Activated T-cell treated with anti-CD3 and anti-CD28 coated beads, Interleukin-2, amount 50 U/mL, for 24 hours (primary cell): Measurements from ENCODE around the gene ADAMTS2.

Source experiments
- DNase-seq: peaks from one replicate; pipeline ENCODE4 v3.0.0-alpha.2; 2020
- H3K27ac Mint-ChIP-seq: 2 replicates; pipeline ENCODE4 v1.8.0; 2020; ENCODE audit warnings: mild to moderate bottlenecking, mixed read lengths
- H3K27me3 Mint-ChIP-seq: 2 replicates; pipeline ENCODE4 v1.8.0; 2020; ENCODE audit warnings: mixed read lengths
- H3K36me3 Mint-ChIP-seq: 2 replicates; pipeline ENCODE4 v1.8.0; 2020; ENCODE audit warnings: low read depth, mixed read lengths
- H3K4me1 Mint-ChIP-seq: 2 replicates; pipeline ENCODE4 v1.8.0; 2020; ENCODE audit warnings: low read depth, mixed read lengths
- H3K4me3 Mint-ChIP-seq: 2 replicates; pipeline ENCODE4 v1.8.0; 2020; ENCODE audit warnings: mild to moderate bottlenecking, moderate library complexity, mixed read lengths
- H3K9me3 Mint-ChIP-seq: 2 replicates; pipeline ENCODE4 v1.8.0; 2020; ENCODE audit warnings: mixed read lengths

ADAMTS2 gene

GRCh38 chr5:179317411-179318220, 27.6 kb downstream of the ADAMTS2 start:
- no peaks in the 10 kb centered on the region for H3K36me3 Mint-ChIP-seq
- H3K27me3 Mint-ChIP-seq = peaks cover 2% of the 10 kb centered on the region
- H3K27ac Mint-ChIP-seq = no peak overlapping the region
- H3K9me3 Mint-ChIP-seq = no peaks in the 10 kb centered on the region
- no peaks in the 10 kb centered on the region for H3K4me1 Mint-ChIP-seq
- no peak for DNase-seq
- no peak overlapping the region for H3K4me3 Mint-ChIP-seq

DNA sequence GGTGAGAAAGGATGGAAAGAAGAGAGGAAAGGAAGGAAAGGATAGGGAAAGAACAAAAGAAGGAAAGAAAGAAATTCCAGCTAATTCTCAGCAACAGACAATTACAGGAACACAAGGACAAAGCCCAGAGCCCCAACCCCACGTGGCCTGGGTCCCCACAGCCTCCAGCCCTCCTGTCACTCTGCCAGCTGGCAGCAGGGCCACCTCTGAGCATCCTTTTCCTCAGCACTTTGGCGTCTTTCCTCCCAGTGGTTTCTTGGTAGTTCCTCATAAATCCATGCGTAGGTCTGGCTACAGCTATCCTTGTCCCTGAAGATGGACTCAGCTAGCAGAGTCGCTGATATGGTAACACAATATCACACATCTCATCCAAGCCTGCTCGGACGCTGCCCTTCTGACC, 28.3 kb downstream of the ADAMTS2 start:
- Mint-ChIP-seq H3K27me3 (peaks cover 2% of the 10 kb centered on the region), H3K4me1 (no peaks in the 10 kb centered on the region), H3K4me3 (no peak overlapping the region), H3K36me3 (no peaks in the 10 kb centered on the region), H3K9me3 (no peaks in the 10 kb centered on the region), H3K27ac (no peak overlapping the region)
- no peak for DNase-seq

DNA sequence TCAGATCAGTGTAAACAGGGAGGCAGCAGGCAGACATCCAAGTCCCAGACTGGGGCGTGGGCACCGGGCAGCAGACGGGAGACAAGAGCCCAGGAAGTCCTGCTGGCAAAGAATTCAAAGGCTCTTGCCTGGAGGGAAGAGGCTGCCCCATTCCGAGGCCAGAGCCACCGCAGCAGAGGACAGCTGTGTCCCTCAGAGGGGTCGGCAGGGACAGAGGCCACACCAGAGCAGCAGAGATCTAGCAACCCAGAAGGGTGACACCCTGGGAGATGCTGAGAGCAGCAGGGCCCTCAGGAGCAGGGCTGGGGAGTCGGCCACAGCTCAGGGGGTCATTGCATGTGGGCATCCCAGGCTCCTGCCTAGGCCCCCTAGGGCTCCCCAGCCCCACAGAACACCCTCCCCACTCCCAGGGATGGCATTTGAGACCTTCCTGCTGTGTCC, 29.1 kb downstream of the ADAMTS2 start:
- Mint-ChIP-seq H3K36me3 (no peaks in the 10 kb centered on the region), H3K27ac (no peak overlapping the region), H3K4me1 (no peaks in the 10 kb centered on the region), H3K27me3 (peaks cover 2% of the 10 kb centered on the region), H3K4me3 (no peak overlapping the region), H3K9me3 (no peaks in the 10 kb centered on the region)
- no peak for DNase-seq

DNA sequence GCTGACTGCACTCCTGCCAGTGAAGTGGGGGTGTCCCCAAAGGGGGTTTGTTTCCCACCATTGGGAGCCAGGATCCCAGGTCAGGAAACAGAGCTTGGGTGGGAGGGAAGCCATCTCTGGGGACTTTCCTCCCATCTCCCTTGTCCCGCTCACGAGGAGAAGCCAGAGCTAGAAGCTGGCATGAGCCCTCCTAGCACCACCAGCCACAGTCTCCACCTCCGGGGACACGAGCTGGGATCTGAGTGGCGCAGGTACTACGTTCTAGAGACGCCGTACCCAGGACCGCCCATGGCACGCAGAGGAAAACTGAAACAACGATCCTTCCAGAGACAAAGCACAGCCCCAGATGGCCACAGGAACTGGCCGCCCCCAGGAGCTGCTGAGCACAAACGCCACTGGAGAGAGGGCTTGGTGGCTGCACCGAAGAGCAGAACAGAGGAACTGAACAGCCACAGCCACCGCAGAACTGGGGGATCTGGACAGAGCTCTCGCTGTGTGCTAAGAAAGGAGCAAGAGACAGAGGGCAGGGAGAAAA, 29.8 kb downstream of the ADAMTS2 start:
- H3K9me3 Mint-ChIP-seq = no peaks in the 10 kb centered on the region
- no peak overlapping the region for H3K27ac Mint-ChIP-seq
- no peak for DNase-seq
- peaks cover 2% of the 10 kb centered on the region for H3K27me3 Mint-ChIP-seq
- H3K36me3 Mint-ChIP-seq = no peaks in the 10 kb centered on the region
- H3K4me3 Mint-ChIP-seq = no peak overlapping the region
- H3K4me1 Mint-ChIP-seq = no peaks in the 10 kb centered on the region

DNA sequence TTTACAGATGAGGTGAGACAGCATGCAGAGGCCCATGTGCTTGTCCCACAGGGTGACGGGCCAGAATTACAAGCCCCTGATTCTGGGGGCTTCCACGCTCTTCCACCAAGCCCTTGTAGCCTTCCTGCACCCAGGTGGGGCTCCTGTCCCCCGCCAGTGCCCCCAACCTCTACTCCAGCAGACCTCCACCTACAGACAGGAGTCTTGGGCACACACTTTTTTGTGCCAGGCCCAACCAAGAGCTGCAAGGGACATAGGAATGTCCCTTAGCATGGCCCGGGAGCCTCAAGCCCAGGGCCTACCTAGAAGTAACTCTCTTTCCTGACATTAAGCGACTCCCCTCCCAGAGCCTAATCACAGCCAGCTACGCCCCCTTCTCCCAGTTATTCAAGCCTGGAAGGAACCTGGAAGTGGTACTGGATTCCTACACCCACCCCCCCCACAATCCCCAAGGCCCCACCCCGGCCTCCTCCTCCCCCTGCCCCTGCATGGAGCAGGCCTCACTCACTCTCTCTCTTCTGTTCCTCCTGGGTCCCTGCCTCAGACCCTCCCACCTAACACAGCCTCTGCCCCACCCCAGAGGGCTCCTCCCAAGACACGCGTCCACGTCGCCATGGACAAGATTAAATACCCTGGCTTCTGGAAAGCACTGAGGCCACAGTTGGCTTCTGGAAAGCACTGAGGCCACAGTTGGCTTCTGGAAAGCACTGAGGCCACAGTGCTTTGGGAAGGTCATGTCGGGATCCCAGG, 30.5 kb downstream of the ADAMTS2 start:
- H3K27me3 Mint-ChIP-seq = peaks cover 2% of the 10 kb centered on the region
- H3K36me3 Mint-ChIP-seq = no peaks in the 10 kb centered on the region
- DNase-seq = no peak
- no peak overlapping the region for H3K4me3 Mint-ChIP-seq
- H3K4me1 Mint-ChIP-seq = no peaks in the 10 kb centered on the region
- no peak overlapping the region for H3K27ac Mint-ChIP-seq
- no peaks in the 10 kb centered on the region for H3K9me3 Mint-ChIP-seq

- Mint-ChIP-seq H3K9me3 (no peaks in the 10 kb centered on the region), H3K4me3 (no peak overlapping the region), H3K27me3 (peaks cover 2% of the 10 kb centered on the region), H3K36me3 (no peaks in the 10 kb centered on the region), H3K4me1 (no peaks in the 10 kb centered on the region), H3K27ac (no peak overlapping the region)
- no peak for DNase-seq
These were observed 31.3 kb downstream of the ADAMTS2 start for GRCh38 chr5:179313849-179314521.

- Mint-ChIP-seq H3K36me3 (no peaks in the 10 kb centered on the region), H3K4me3 (no peak overlapping the region), H3K9me3 (no peaks in the 10 kb centered on the region), H3K4me1 (no peaks in the 10 kb centered on the region), H3K27ac (no peak overlapping the region), H3K27me3 (peaks cover 2% of the 10 kb centered on the region)
- no peak for DNase-seq
These were observed 32.6 kb downstream of the ADAMTS2 start for GRCh38 chr5:179312557-179313235.

- no peaks in the 10 kb centered on the region for H3K4me1 Mint-ChIP-seq
- no peak for DNase-seq
- peaks cover under 1% of the 10 kb centered on the region for H3K9me3 Mint-ChIP-seq
- H3K27me3 Mint-ChIP-seq = peaks cover 2% of the 10 kb centered on the region
- H3K4me3 Mint-ChIP-seq = no peak overlapping the region
- H3K27ac Mint-ChIP-seq = no peak overlapping the region
- H3K36me3 Mint-ChIP-seq = no peaks in the 10 kb centered on the region
These were observed 33.7 kb downstream of the ADAMTS2 start for GRCh38 chr5:179311581-179311980.

- Mint-ChIP-seq H3K9me3 (peaks cover 5% of the 10 kb centered on the region), H3K36me3 (no peaks in the 10 kb centered on the region)
These were observed 34.2 kb downstream of the ADAMTS2 start for GRCh38 chr5:179311091-179311470.

GRCh38 chr5:179310439-179311090, 34.7 kb downstream of the ADAMTS2 start:
- Mint-ChIP-seq H3K4me3 (no peak overlapping the region), H3K36me3 (no peaks in the 10 kb centered on the region), H3K27me3 (peaks cover 2% of the 10 kb centered on the region), H3K9me3 (peaks cover 8% of the 10 kb centered on the region), H3K4me1 (no peaks in the 10 kb centered on the region), H3K27ac (no peak overlapping the region)
- DNase-seq = no peak

More at GRCh38 chr5:179311091-179311470, 34.2 kb downstream of the ADAMTS2 start:
- H3K27me3 Mint-ChIP-seq = peaks cover 2% of the 10 kb centered on the region
- no peak for DNase-seq
- no peak overlapping the region for H3K4me3 Mint-ChIP-seq
- H3K27ac Mint-ChIP-seq = no peak overlapping the region
- H3K4me1 Mint-ChIP-seq = no peaks in the 10 kb centered on the region

DNA sequence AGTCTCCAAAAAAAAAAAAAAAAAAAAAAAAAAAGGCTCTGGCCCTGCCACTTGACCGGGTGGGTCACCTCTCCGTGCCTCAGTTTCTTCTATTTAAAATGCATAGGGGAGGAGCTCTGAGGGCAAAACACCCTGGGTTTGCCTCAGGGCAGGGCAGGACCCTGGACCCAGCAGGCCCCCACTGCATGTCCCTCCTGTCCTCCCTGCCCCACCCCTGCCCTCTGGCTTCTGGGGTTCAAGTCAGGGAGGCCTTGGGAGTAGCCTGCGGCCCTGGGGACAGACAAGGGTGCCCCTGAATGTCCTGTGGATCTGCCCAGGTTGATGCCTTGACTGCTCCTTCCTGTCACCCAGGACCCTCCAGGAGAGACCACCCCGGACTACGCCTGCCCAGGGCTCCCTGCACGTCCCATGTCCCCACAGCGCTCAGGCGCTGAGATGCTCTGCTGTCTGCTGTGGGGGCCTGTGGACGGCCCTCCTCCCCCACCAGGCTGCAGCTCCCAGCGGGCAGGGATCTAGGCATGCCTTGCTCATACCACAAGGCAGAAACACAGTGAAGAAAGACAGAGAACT, 35.4 kb downstream of the ADAMTS2 start:
- H3K4me3 Mint-ChIP-seq = no peak overlapping the region
- no peak for DNase-seq
- peaks cover 15% of the 10 kb centered on the region for H3K9me3 Mint-ChIP-seq
- peaks cover 2% of the 10 kb centered on the region for H3K27me3 Mint-ChIP-seq
- H3K36me3 Mint-ChIP-seq = no peaks in the 10 kb centered on the region
- no peaks in the 10 kb centered on the region for H3K4me1 Mint-ChIP-seq
- H3K27ac Mint-ChIP-seq = no peak overlapping the region

DNA sequence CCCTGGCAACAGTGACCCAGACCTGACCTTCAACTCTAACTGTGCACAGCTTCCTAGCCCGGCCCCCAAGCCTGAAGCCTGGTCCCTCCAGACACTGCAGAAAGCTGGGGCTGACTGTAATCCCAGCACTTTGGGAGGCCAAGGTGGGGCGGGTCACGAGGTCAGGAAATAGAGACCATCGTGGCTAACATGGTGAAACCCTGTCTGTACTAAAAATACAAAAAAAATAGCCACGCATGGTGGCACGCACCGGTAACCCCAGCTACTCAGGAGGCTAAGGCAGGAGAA, 35.9 kb downstream of the ADAMTS2 start:
- no peaks in the 10 kb centered on the region for H3K4me1 Mint-ChIP-seq
- no peak overlapping the region for H3K4me3 Mint-ChIP-seq
- no peak for DNase-seq
- H3K27me3 Mint-ChIP-seq = no peaks in the 10 kb centered on the region
- H3K27ac Mint-ChIP-seq = no peak overlapping the region
- no peaks in the 10 kb centered on the region for H3K36me3 Mint-ChIP-seq
- peaks cover 20% of the 10 kb centered on the region for H3K9me3 Mint-ChIP-seq

GRCh38 chr5:179308563-179309382, 36.5 kb downstream of the ADAMTS2 start:
- Mint-ChIP-seq H3K36me3 (no peaks in the 10 kb centered on the region), H3K9me3 (peaks cover 23% of the 10 kb centered on the region), H3K27ac (no peak overlapping the region), H3K4me3 (no peak overlapping the region), H3K4me1 (no peaks in the 10 kb centered on the region), H3K27me3 (no peaks in the 10 kb centered on the region)
- no peak for DNase-seq
